Suprapubic skin (tissue), 4 donors: ENCODE measurements around the gene RPUSD3. TPM values are rescaled to one million over a fixed set of nuclear protein-coding genes. Genes with fewer than 3 reads are reported as not detected.

ENCODE experiments used
- DNase-seq, 2 donors: peaks; one replicate each; pipeline ENCODE4 v3.0.0-alpha.2; 2019; ENCODE audit warnings: low spot score in 2 of 2
- H3K27ac ChIP-seq: fragments of 200-600 bp; sonication (generic); one replicate; pipeline ENCODE4 v1.5.1; 2019
- H3K27me3 ChIP-seq: fragments of 200-600 bp; sonication (generic); one replicate; pipeline ENCODE4 v1.5.1; 2019
- H3K36me3 ChIP-seq: fragments of 200-600 bp; sonication (generic); one replicate; pipeline ENCODE4 v1.5.1; 2019
- H3K4me1 ChIP-seq: fragments of 200-600 bp; sonication (generic); one replicate; pipeline ENCODE4 v1.5.1; 2019
- H3K4me3 ChIP-seq: fragments of 200-600 bp; sonication (generic); one replicate; pipeline ENCODE4 v1.5.1; 2019; ENCODE audit warnings: mild to moderate bottlenecking
- H3K9me3 ChIP-seq: fragments of 200-600 bp; sonication (generic); one replicate; pipeline ENCODE4 v1.5.1; 2019
- CTCF ChIP-seq, 2 donors: fragments of 200-600 bp in 1 of 2; fragments of 450-650 bp in 1 of 2; sonication (generic) in 1 of 2; IDR thresholded peaks; one replicate each; pipeline ENCODE4 v1.5.1; 2016 to 2019; ENCODE audit warnings: antibody characterized with exemption in 2 of 2, mild to moderate bottlenecking in 1 of 2, moderate library complexity in 1 of 2
- EP300 ChIP-seq: sonication (generic); formaldehyde crosslinking; IDR thresholded peaks from one replicate; pipeline ENCODE4 v1.6.1; 2017; ENCODE audit warnings: antibody characterized with exemption
- POLR2A ChIP-seq, 2 donors: fragments of 450-650 bp; IDR thresholded peaks; one replicate each; pipeline ENCODE4 v1.6.1; 2017; ENCODE audit warnings: antibody characterized with exemption in 2 of 2, mild to moderate bottlenecking in 2 of 2, moderate library complexity in 2 of 2
- POLR2AphosphoS5 ChIP-seq, 3 donors: sonication (generic); formaldehyde crosslinking; IDR thresholded peaks; one replicate each; pipeline ENCODE4 v1.6.1; 2017; ENCODE audit warnings: antibody characterized with exemption in 3 of 3
- WGBS: methylation state at CpG from one replicate; pipeline ENCODE4 v1.1.5; 2018; 5-methylcytosine and 5-hydroxymethylcytosine counted together
- total RNA-seq, 4 donors: library from RNA; depleted of rRNA; stranded (reverse); fragments of >200 nt; gene quantifications; one replicate each; pipeline ENCODE4 v1.1.0, GENCODE V29; 2016

The RPUSD3 gene
- total RNA-seq, 4 donors from 2014 or later: 34.8 to 46.5 (median 42.1) TPM

GRCh38 chr3:9837701-9838582 lies 5.9 kb downstream of the RPUSD3 start:
- peaks cover 4% of the 10 kb centered on the region for H3K4me1 ChIP-seq
- 85% methylated on average over 12 of the region's 12 CpGs for WGBS
- no peak overlapping the region for H3K4me3 ChIP-seq
- TF ChIP-seq EP300 (no peak), CTCF (IDR thresholded peaks at IDR 0.05) (no peak), POLR2A (IDR thresholded peaks at IDR 0.05) (no peak), POLR2AphosphoS5 (IDR thresholded peaks at IDR 0.05) (no peak)
- H3K27ac ChIP-seq: no peak overlapping the region
- no peaks in the 10 kb centered on the region for H3K9me3 ChIP-seq
- H3K27me3 ChIP-seq: no peaks in the 10 kb centered on the region
- H3K36me3 ChIP-seq: peaks cover 71% of the 10 kb centered on the region
- DNase-seq: no peak

GRCh38 chr3:9834520-9835380 lies 9.1 kb downstream of the RPUSD3 start:
- DNase-seq: no peak
- H3K27me3 ChIP-seq: no peaks in the 10 kb centered on the region
- peaks cover 58% of the 10 kb centered on the region for H3K36me3 ChIP-seq
- WGBS: 77% methylated on average over 18 of the region's 18 CpGs
- no peak overlapping the region for H3K27ac ChIP-seq
- no peak for TF ChIP-seq EP300
- no peak for TF ChIP-seq POLR2A (IDR thresholded peaks at IDR 0.05)
- no peak for TF ChIP-seq POLR2AphosphoS5 (IDR thresholded peaks at IDR 0.05)
- TF ChIP-seq CTCF (IDR thresholded peaks at IDR 0.05): no peak
- H3K4me1 ChIP-seq: no peaks in the 10 kb centered on the region
- H3K4me3 ChIP-seq: no peak overlapping the region
- H3K9me3 ChIP-seq: no peaks in the 10 kb centered on the region

GRCh38 chr3:9833078-9833477 lies 10.7 kb downstream of the RPUSD3 start:
- DNase-seq: no peak
- H3K4me3 ChIP-seq: no peak overlapping the region
- H3K4me1 ChIP-seq: no peaks in the 10 kb centered on the region
- H3K9me3 ChIP-seq: no peaks in the 10 kb centered on the region
- no peak for TF ChIP-seq POLR2A (IDR thresholded peaks at IDR 0.05)
- TF ChIP-seq POLR2AphosphoS5 (IDR thresholded peaks at IDR 0.05): no peak
- no peak for TF ChIP-seq EP300
- no peak for TF ChIP-seq CTCF (IDR thresholded peaks at IDR 0.05)
- H3K36me3 ChIP-seq: peaks cover 59% of the 10 kb centered on the region
- 90% methylated on average over 6 of the region's 9 CpGs for WGBS
- no peaks in the 10 kb centered on the region for H3K27me3 ChIP-seq
- H3K27ac ChIP-seq: no peak overlapping the region

DNA sequence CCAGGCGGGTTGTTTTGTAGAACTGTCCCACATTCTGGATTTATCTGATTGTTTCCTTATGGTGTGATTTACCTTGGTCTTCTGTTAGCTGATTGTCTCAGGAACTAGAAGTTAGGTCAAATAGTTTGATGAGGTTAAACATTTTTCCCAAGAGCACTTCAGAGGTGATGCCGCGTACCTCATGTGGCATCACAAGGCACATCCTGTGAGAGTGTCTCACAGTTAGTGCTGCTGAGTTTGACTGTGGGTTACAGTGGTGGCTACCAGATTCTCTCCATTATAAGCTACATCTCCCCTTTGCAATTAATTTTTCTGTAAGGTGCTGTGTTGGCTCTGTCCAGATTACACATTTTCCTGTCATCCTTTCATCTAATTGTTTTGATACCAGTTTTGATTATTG lies 12.6 kb downstream of the RPUSD3 start:
- Histone ChIP-seq H3K27ac (no peak overlapping the region), H3K27me3 (no peaks in the 10 kb centered on the region), H3K9me3 (no peaks in the 10 kb centered on the region), H3K4me3 (no peak overlapping the region), H3K36me3 (peaks cover 65% of the 10 kb centered on the region), H3K4me1 (no peaks in the 10 kb centered on the region)
- no peak for DNase-seq
- 88% methylated on average over 3 of the region's 3 CpGs for WGBS
- TF ChIP-seq POLR2A (IDR thresholded peaks at IDR 0.05): no peak
- no peak for TF ChIP-seq CTCF (IDR thresholded peaks at IDR 0.05)
- TF ChIP-seq POLR2AphosphoS5 (IDR thresholded peaks at IDR 0.05): no peak
- no peak for TF ChIP-seq EP300
